Duodenal mucosa (tissue), 2 donors: ENCODE data around the gene LMOD3.

ENCODE experiments used
- H3K27ac ChIP-seq: one replicate; pipeline ENCODE4 v1.7.0; 2013; ENCODE audit warnings: low read depth, low read length
- H3K27me3 ChIP-seq, 2 donors: one replicate each; pipeline ENCODE4 v1.7.0; 2013; ENCODE audit warnings: low read length in 2 of 2, control low read depth in 1 of 2; ENCODE audit not compliant: insufficient read depth in 2 of 2, control insufficient read depth in 1 of 2
- H3K36me3 ChIP-seq, 2 donors: one replicate each; pipeline ENCODE4 v1.7.0; 2013; ENCODE audit warnings: low read length in 2 of 2, control low read depth in 1 of 2; ENCODE audit not compliant: insufficient read depth in 2 of 2, control insufficient read depth in 1 of 2
- H3K4me1 ChIP-seq, 2 donors: one replicate each; pipeline ENCODE4 v1.7.0; 2013; ENCODE audit warnings: low read length in 2 of 2, control low read depth in 1 of 2; ENCODE audit not compliant: insufficient read depth in 2 of 2, control insufficient read depth in 1 of 2
- H3K4me3 ChIP-seq, 2 donors: one replicate each; pipeline ENCODE4 v1.7.0; 2013; ENCODE audit warnings: low read length in 2 of 2, low read depth in 1 of 2
- H3K9ac ChIP-seq, 2 donors: one replicate each; pipeline ENCODE4 v1.7.0; 2013; ENCODE audit warnings: low read length in 2 of 2, low read depth in 1 of 2
- H3K9me3 ChIP-seq, 2 donors: one replicate each; pipeline ENCODE4 v1.7.0; 2013; ENCODE audit warnings: low read length in 2 of 2, control low read depth in 1 of 2; ENCODE audit not compliant: control insufficient read depth in 1 of 2

The LMOD3 gene

DNA sequence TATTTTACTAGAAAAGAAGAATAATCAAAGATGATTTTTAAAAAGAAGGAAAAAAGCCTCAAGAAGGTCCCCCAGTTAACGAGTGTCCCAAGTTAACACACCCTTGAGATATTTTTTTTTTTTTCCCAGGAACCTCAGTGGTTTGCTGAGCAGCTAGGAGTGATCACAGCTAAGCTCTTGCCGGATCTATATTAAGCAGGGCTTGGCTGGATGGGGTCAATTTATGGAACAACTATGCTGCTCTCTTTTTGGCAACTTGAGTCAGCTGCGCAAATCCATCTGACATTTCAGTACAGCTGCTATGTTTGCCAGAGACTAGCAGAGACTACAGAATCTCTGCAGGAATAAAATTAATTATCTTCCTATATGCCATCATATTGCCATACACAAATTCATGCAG, at the start of gene LMOD3:
TSS of gene LMOD3 (minus strand) at position 193 of the 400 bp plus-strand sequence. CDS start 209 bp downstream, outside the sequence.
- Histone ChIP-seq H3K36me3 (no peaks in the 10 kb centered on the region), H3K9ac (no peak within 1 kb of the TSS), H3K27me3 (no peaks in the 10 kb centered on the region), H3K27ac (no peak within 1 kb of the TSS), H3K4me1 (no peaks in the 10 kb centered on the region), H3K9me3 (no peaks in the 10 kb centered on the region), H3K4me3 (no peak within 1 kb of the TSS)

DNA sequence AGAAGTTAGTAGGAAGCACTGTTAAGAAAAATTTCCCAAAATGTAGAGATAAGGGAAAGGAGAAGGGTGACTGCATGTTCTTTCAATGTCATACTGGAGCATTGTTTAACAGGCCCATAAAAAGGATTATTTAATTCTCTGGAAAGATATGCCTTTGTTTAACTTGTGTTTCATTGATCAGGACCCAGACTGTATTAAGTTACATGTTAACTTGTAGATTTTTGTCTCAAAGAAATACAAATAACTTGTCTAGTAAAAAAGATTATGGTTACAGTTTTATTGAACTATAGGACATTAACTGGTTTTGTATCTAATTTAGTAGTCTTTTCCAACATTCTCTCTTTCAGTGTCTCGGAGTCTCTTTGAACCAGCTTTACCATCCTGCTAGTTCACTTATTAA, 49.7 kb upstream of the LMOD3 start:
- Histone ChIP-seq H3K9ac (no peak overlapping the region), H3K4me3 (no peak overlapping the region), H3K36me3 (peaks cover 7 to 16% of the 10 kb centered on the region in 2 donors), H3K27ac (no peak overlapping the region), H3K9me3 (no peaks in the 10 kb centered on the region), H3K4me1 (peaks cover 0 to 5% of the 10 kb centered on the region in 2 donors), H3K27me3 (no peaks in the 10 kb centered on the region)

DNA sequence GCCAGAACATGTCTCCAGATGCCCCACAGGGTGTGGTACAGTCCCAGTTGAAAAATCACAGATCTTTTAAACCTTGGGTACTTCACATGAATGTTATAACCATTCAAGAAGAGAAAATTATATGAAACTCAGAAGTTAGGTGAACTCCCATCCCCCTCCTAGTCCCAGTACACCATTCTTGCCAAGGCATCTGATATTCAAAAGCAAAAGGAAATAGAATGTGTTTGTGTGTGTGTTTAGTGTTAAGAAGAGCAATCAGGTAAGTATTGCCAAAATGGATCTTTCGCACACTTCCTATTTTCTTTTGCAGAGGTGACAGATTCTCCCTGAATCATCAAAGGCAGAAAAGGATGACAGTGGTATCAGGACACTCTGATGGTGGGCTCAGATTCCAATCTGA, 44.1 kb upstream of the LMOD3 start:
- Histone ChIP-seq H3K4me1 (no peaks in the 10 kb centered on the region), H3K27ac (no peak overlapping the region), H3K9ac (no peak overlapping the region), H3K27me3 (no peaks in the 10 kb centered on the region), H3K4me3 (no peak overlapping the region), H3K36me3 (peaks cover 6 to 9% of the 10 kb centered on the region in 2 donors), H3K9me3 (no peaks in the 10 kb centered on the region)

DNA sequence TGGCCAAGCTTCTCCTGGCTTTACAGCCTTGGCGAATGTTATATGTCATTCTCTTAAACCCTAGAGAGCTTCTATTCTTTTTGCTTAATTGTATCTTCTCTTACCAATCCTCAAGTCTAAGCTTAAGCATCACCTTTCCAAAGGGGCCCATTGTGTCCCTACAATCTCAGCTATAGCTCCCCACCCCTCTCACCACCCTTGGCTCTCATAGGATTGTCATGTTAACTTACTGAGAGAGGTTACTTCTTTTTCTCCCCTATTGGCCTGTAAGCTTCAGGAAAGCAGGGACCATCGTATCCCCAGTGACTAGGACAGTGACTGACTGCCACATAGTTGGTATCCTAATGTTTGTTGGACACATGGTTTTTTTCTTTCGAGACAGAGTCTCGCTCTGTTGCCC, 43.3 kb upstream of the LMOD3 start:
- Histone ChIP-seq H3K9ac (no peak overlapping the region), H3K27me3 (no peaks in the 10 kb centered on the region), H3K9me3 (no peaks in the 10 kb centered on the region), H3K4me3 (no peak overlapping the region), H3K27ac (no peak overlapping the region), H3K36me3 (peaks cover 0 to 3% of the 10 kb centered on the region in 2 donors), H3K4me1 (no peaks in the 10 kb centered on the region)

- no peaks in the 10 kb centered on the region for H3K4me1 ChIP-seq
- H3K36me3 ChIP-seq, result no peaks in the 10 kb centered on the region
- H3K9ac ChIP-seq, result no peak overlapping the region
- H3K27me3 ChIP-seq, result no peaks in the 10 kb centered on the region
- H3K9me3 ChIP-seq, result no peaks in the 10 kb centered on the region
- H3K4me3 ChIP-seq, result no peak overlapping the region
- no peak overlapping the region for H3K27ac ChIP-seq
Measured at GRCh38 chr3:69164296-69164695, 41.9 kb upstream of the LMOD3 start.

DNA sequence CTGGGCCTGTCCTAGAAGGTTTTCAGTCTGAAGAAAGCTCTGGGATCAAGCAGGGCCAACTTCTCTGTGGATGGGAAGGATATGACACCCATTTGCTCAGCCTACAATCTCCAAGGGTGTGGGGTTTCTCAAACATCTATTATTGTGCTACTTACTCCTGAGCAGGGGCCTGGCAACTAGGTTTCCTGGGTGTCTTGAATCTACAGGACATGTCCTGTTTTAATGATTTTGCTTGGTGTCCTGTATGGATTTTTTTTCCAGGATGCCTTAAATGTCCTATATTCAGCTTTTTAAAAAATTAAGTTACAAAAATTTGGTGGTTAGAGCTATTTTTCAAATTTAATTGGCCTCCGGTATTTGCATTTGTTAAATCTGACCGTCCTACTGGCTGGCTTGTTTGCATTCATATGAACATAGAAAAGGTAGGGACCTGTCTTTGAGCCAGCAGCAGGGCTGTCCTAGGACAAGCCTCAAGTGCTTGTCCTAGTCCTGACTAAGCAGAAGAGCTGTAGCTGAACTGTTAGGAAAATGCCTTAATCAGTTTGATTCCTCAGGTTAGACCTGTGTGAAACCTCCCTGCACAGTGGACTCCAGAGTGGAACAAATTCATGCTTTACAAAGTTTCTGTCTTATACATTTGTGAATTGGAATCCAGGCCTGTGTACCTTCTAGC, 40.0 kb upstream of the LMOD3 start:
- no peaks in the 10 kb centered on the region for H3K27me3 ChIP-seq
- no peaks in the 10 kb centered on the region for H3K9me3 ChIP-seq
- no peak overlapping the region for H3K9ac ChIP-seq
- H3K4me1 ChIP-seq, result no peaks in the 10 kb centered on the region
- no peak overlapping the region for H3K27ac ChIP-seq
- H3K36me3 ChIP-seq, result no peaks in the 10 kb centered on the region
- H3K4me3 ChIP-seq, result no peak overlapping the region

- Histone ChIP-seq H3K9ac (no peak overlapping the region), H3K36me3 (no peaks in the 10 kb centered on the region), H3K9me3 (no peaks in the 10 kb centered on the region), H3K4me1 (no peaks in the 10 kb centered on the region), H3K27me3 (no peaks in the 10 kb centered on the region), H3K4me3 (no peak overlapping the region), H3K27ac (no peak overlapping the region)
Measured at GRCh38 chr3:69161587-69162307, 39.4 kb upstream of the LMOD3 start.

DNA sequence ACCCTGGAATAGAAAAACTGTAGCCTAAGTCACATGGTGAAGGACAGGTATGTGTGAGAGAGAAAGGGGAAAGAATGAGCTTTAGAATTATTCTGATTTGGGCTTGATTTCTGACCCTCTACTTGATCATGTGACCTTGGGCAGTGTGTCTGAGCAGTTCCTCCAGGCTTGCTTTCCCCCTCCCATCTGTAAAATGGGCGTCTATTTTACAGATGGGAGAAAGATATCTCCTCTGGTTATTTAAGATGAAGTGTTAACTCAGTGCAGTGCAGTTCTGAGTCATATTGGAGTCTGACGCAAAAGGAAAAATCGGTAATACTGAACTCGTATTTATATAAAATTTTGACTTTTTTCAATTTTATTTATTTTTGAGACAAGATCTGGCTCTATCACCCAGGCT, 38.1 kb upstream of the LMOD3 start:
- H3K9ac ChIP-seq, result no peak overlapping the region
- H3K27ac ChIP-seq, result no peak overlapping the region
- H3K27me3 ChIP-seq, result no peaks in the 10 kb centered on the region
- no peaks in the 10 kb centered on the region for H3K4me1 ChIP-seq
- no peaks in the 10 kb centered on the region for H3K36me3 ChIP-seq
- no peak overlapping the region for H3K4me3 ChIP-seq
- no peaks in the 10 kb centered on the region for H3K9me3 ChIP-seq

- Histone ChIP-seq H3K36me3 (no peaks in the 10 kb centered on the region), H3K27me3 (no peaks in the 10 kb centered on the region), H3K27ac (no peak overlapping the region), H3K9ac (no peak overlapping the region), H3K9me3 (no peaks in the 10 kb centered on the region), H3K4me3 (no peak overlapping the region), H3K4me1 (no peaks in the 10 kb centered on the region)
Measured at GRCh38 chr3:69160107-69160506, 37.7 kb upstream of the LMOD3 start.

DNA sequence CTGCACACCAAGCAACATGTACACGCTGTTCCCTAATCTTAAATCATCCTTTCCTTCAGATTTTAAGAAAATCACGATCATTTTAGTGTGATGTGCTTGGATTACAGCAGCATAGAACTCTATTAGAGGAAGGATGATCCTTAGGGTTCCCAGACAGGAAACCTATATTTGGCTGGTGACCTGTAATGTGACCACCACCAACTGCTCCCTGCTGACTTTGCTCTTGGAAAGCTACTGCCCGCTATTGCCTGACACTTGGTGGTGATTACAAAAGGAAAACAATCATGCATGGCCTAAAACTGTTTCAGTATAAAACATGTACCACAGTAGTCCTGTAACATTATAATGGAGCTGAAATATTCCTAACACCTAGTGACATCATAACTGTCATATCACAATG, 27.2 kb upstream of the LMOD3 start:
- H3K4me1 ChIP-seq, result no peaks in the 10 kb centered on the region
- H3K27me3 ChIP-seq, result no peaks in the 10 kb centered on the region
- no peaks in the 10 kb centered on the region for H3K9me3 ChIP-seq
- H3K4me3 ChIP-seq, result no peak overlapping the region
- no peak overlapping the region for H3K27ac ChIP-seq
- H3K36me3 ChIP-seq, result no peaks in the 10 kb centered on the region
- H3K9ac ChIP-seq, result no peak overlapping the region
